Diencephalon (tissue), 1 donor: ENCODE results near the gene XCL1. TPM values are rescaled to one million over a fixed set of nuclear protein-coding genes. Genes with fewer than 3 reads are reported as not detected.

Experiments
- total RNA-seq: library from RNA; depleted of rRNA; stranded (reverse); fragments of >200 nt; gene quantifications from one replicate; pipeline ENCODE4 v1.2.3, GENCODE V29; 2014

Gene XCL1
- total RNA-seq = 0.23 TPM

GRCh38 chr1:168576245-168576688 lies at the start of gene XCL1:
Gene XCL1 (plus strand): TSS chr1:168576605. CDS start chr1:168576638, 33 bp downstream.

GRCh38 chr1:168543840-168544498 lies 32.4 kb upstream of the XCL1 start, which contains the start of gene XCL2:
Gene XCL2 (minus strand): TSS chr1:168543997. CDS start chr1:168543964, 33 bp downstream.

Other genes starting within 250 kb of the XCL1 start
- not detected for gene XCL2, start 32.6 kb upstream of the XCL1 start, total RNA-seq
- not detected for gene DPT, start 152.6 kb downstream of the XCL1 start, total RNA-seq